DMS 273 treated with DMSO at 0.1 percent for 48 hours (cell line): ENCODE measurements around the gene SEC61B.

Experiments
- DNase-seq: peaks from one replicate; lab custom pipeline; 2025; lab: John Stamatoyannopoulos, UW

The SEC61B gene

GRCh38 chr9:99221621-99222415, at the start of gene SEC61B, which contains the start of gene ALG2:
Gene SEC61B (plus strand): TSS chr9:99222282. CDS start chr9:99222364, 82 bp downstream.
Gene ALG2 (minus strand): TSS chr9:99221942. CDS start chr9:99221894, 48 bp downstream.
- peak; percentile 91 for DNase-seq

GRCh38 chr9:99173570-99174504, 48.2 kb upstream of the SEC61B start:
- no peak for DNase-seq

- no peak for DNase-seq
Measured at GRCh38 chr9:99176527-99177013, 45.5 kb upstream of the SEC61B start.

GRCh38 chr9:99177576-99178366, 44.3 kb upstream of the SEC61B start:
- no peak for DNase-seq

GRCh38 chr9:99178912-99179872, 42.9 kb upstream of the SEC61B start:
- no peak for DNase-seq

- no peak for DNase-seq
Measured at GRCh38 chr9:99180199-99180598, 41.9 kb upstream of the SEC61B start.

- no peak for DNase-seq
Measured at GRCh38 chr9:99180662-99181061, 41.4 kb upstream of the SEC61B start.

GRCh38 chr9:99181206-99181605, 40.9 kb upstream of the SEC61B start:
- DNase-seq = no peak

- no peak for DNase-seq
Measured at GRCh38 chr9:99181621-99182020, 40.5 kb upstream of the SEC61B start.

- no peak for DNase-seq
Measured at GRCh38 chr9:99182356-99182755, 39.7 kb upstream of the SEC61B start.

- DNase-seq = no peak
Measured at GRCh38 chr9:99183616-99184015, 38.5 kb upstream of the SEC61B start.

GRCh38 chr9:99184110-99184474, 38.0 kb upstream of the SEC61B start:
- DNase-seq = no peak

- DNase-seq = peak; percentile 31
Measured at GRCh38 chr9:99184475-99185347, 37.4 kb upstream of the SEC61B start.

GRCh38 chr9:99185348-99185632, 36.8 kb upstream of the SEC61B start:
- no peak for DNase-seq

GRCh38 chr9:99185934-99186333, 36.1 kb upstream of the SEC61B start:
- no peak for DNase-seq

GRCh38 chr9:99187311-99187710, 34.8 kb upstream of the SEC61B start:
- no peak for DNase-seq

GRCh38 chr9:99189186-99189585, 32.9 kb upstream of the SEC61B start:
- DNase-seq = no peak

GRCh38 chr9:99189887-99190596, 32.0 kb upstream of the SEC61B start:
- DNase-seq = no peak

GRCh38 chr9:99190597-99191283, 31.3 kb upstream of the SEC61B start:
- DNase-seq = no peak
